GM19240 (cell line): ENCODE results near the gene OR4E1.
"Not testable (repeated sequence)": the region's sequence is repeated elsewhere in the genome, so short reads cannot be mapped to it uniquely, and the experiment has no call there.

Source experiments
- DNase-seq: peaks from one replicate; pipeline ENCODE4 v3.0.0; 2011; ENCODE audit warnings: low spot score; ENCODE audit not compliant: insufficient read length

The OR4E1 gene

GRCh38 chr14:21673718-21674117 lies at the start of gene OR4E1:
OR4E1 (minus strand) TSS chr14:21673818; CDS start chr14:21670935, 2,883 bp downstream.
- no peak for DNase-seq

GRCh38 chr14:21721504-21721903 lies 47.9 kb upstream of the OR4E1 start:
- no peak for DNase-seq

GRCh38 chr14:21719841-21720240 lies 46.2 kb upstream of the OR4E1 start:
- no peak for DNase-seq

GRCh38 chr14:21714318-21714929 lies 40.8 kb upstream of the OR4E1 start:
- DNase-seq: no peak

- DNase-seq: no peak
Observed at GRCh38 chr14:21712036-21712435, 38.4 kb upstream of the OR4E1 start.

- no peak for DNase-seq
Observed at GRCh38 chr14:21711360-21711961, 37.8 kb upstream of the OR4E1 start.

GRCh38 chr14:21704338-21704737 lies 30.7 kb upstream of the OR4E1 start:
- no peak for DNase-seq

GRCh38 chr14:21703357-21704326 lies 30.0 kb upstream of the OR4E1 start:
- DNase-seq: no peak

GRCh38 chr14:21702316-21702715 lies 28.7 kb upstream of the OR4E1 start:
- no peak for DNase-seq

- no peak for DNase-seq
Observed at GRCh38 chr14:21699551-21699950, 25.9 kb upstream of the OR4E1 start.

- DNase-seq: not testable (repeated sequence)
Observed at GRCh38 chr14:21698538-21698937, 24.9 kb upstream of the OR4E1 start.

GRCh38 chr14:21697662-21698061 lies 24.0 kb upstream of the OR4E1 start:
- DNase-seq: not testable (repeated sequence)

GRCh38 chr14:21694425-21694824 lies 20.8 kb upstream of the OR4E1 start:
- DNase-seq: no peak

GRCh38 chr14:21686468-21686867 lies 12.8 kb upstream of the OR4E1 start:
- no peak for DNase-seq

GRCh38 chr14:21680072-21680471 lies 6.5 kb upstream of the OR4E1 start:
- no peak for DNase-seq

- no peak for DNase-seq
Observed at GRCh38 chr14:21675566-21675965, 1.9 kb upstream of the OR4E1 start.

GRCh38 chr14:21672116-21672515 lies 1.5 kb downstream of the OR4E1 start:
- no peak for DNase-seq

GRCh38 chr14:21671371-21671770 lies 2.2 kb downstream of the OR4E1 start:
- DNase-seq: no peak

- no peak for DNase-seq
Observed at GRCh38 chr14:21669284-21669683, 4.3 kb downstream of the OR4E1 start.

GRCh38 chr14:21668377-21668776 lies 5.2 kb downstream of the OR4E1 start:
- no peak for DNase-seq

GRCh38 chr14:21656980-21657379 lies 16.6 kb downstream of the OR4E1 start:
- no peak for DNase-seq

- no peak for DNase-seq
Observed at GRCh38 chr14:21654215-21654614, 19.4 kb downstream of the OR4E1 start.
